ENCODE results near the gene KITLG.

DNA sequence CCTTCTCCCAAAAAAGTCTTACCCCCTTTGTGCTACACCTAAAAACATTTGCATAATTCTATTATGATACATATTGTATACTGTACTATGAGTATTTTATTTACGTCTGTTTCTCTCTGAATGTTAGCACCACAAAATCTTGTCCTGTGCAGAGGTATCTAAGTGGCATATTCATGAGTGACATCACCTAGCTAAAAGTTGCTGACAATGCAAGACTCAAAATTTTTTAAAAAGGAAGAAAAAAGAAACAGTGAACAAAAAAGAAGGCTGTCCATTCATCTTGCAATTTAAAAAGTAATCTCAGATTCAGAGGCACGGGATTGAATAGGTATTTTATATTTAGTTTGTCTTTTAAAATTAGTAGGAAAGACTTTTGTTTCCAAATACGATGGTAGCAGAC, 69.4 kb downstream of the KITLG start:
- TF ChIP-seq, protein P1, sequence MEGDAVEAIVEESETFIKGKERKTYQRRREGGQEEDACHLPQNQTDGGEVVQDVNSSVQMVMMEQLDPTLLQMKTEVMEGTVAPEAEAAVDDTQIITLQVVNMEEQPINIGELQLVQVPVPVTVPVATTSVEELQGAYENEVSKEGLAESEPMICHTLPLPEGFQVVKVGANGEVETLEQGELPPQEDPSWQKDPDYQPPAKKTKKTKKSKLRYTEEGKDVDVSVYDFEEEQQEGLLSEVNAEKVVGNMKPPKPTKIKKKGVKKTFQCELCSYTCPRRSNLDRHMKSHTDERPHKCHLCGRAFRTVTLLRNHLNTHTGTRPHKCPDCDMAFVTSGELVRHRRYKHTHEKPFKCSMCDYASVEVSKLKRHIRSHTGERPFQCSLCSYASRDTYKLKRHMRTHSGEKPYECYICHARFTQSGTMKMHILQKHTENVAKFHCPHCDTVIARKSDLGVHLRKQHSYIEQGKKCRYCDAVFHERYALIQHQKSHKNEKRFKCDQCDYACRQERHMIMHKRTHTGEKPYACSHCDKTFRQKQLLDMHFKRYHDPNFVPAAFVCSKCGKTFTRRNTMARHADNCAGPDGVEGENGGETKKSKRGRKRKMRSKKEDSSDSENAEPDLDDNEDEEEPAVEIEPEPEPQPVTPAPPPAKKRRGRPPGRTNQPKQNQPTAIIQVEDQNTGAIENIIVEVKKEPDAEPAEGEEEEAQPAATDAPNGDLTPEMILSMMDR (conservative IDR thresholded peaks at IDR 0.05; ENCODE audit: low read depth, low read length): no peak
- TF ChIP-seq EZH2phosphoT487 (IDR thresholded peaks at IDR 0.05; ENCODE audit: borderline replicate concordance, low read length) (no peak), EZH2 (IDR thresholded peaks at IDR 0.05; ENCODE audit: low read length, unreplicated experiment) (no peak)

Data from PC-3 (cell line).